GM03348 (cell line): ENCODE results near the gene NR1D1.

Experiments
- DNase-seq: peaks from one replicate; pipeline ENCODE4 v3.0.0; 2012; ENCODE audit warnings: low spot score

NR1D1 gene

GRCh38 chr17:40111221-40112128 is 11.1 kb upstream of the NR1D1 start:
- peak; percentile 88 for DNase-seq

DNA sequence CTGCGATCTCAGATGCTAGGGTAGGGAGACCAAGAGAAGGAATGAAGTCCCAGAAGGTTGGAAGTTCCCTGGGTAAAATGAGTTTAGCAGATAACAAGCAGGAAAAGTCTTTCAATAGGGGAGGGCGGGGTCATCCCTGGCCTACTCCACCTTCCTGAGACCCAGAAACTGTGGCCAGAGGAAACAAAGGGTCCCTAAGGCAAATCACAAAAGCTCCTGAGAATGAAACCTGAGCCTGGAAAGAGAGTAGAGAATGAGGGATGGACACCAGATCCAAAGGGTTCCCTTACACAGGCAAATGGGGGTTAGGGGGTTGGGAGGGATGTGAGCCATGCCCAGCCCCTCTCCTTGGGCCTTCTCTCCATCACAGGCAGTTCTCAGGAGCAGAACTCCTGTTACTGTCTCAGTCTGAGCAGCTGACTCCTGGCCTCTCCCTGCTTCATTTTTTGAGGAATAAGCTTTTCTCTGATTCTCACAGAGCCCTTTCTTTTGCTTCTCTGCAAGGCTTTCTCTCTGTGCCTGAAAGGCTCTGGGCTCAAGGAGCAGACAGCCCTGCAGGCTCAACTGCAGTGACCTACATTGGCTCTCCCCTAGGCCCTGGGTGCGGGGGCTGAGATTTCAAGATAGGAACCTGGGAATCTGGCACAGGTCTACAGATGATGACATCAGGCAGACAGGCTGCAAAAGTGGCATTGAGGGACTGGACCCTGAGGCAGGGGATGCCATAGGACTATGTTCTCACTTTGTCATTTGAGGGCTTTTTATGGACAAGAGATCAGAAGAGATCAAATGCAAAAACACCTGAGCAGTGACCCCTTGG is 9.8 kb upstream of the NR1D1 start:
- no peak for DNase-seq

- no peak for DNase-seq
Observed at GRCh38 chr17:40108970-40109824, 8.8 kb upstream of the NR1D1 start.

DNA sequence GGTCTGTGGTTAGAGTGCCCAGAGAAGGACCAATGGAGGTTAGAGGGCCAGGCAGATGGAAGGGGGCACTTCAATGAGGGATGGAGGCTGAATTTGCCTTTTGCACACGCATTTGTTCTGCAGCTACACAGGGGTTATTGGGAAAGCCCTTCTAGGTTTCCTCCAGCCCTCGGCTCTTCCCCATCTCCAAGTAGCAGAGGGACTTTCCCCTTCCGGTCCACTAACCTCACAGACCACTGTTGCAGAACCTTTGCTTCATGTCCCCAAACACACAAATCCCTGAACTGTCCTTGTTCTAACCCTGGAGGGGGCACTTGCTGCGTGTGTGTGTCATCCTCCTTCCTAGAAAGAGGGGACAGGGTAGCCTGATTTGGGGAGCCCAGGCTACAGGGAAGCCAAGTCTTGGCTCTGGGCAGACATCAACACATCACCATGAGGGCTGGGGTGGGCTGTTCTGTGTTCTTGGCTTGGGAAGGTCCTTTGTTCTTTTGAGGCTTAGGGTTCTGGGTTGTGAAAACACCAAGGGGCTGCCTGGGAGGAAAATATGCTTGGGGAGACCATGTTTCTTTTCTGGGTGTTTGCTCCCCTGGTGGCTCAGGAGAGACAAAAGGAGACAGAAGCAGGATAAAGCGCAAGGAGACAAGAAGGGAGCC is 7.3 kb upstream of the NR1D1 start:
- DNase-seq, result no peak

GRCh38 chr17:40106760-40107521 is 6.6 kb upstream of the NR1D1 start:
- DNase-seq, result no peak

GRCh38 chr17:40105861-40106759 is 5.7 kb upstream of the NR1D1 start:
- no peak for DNase-seq

DNA sequence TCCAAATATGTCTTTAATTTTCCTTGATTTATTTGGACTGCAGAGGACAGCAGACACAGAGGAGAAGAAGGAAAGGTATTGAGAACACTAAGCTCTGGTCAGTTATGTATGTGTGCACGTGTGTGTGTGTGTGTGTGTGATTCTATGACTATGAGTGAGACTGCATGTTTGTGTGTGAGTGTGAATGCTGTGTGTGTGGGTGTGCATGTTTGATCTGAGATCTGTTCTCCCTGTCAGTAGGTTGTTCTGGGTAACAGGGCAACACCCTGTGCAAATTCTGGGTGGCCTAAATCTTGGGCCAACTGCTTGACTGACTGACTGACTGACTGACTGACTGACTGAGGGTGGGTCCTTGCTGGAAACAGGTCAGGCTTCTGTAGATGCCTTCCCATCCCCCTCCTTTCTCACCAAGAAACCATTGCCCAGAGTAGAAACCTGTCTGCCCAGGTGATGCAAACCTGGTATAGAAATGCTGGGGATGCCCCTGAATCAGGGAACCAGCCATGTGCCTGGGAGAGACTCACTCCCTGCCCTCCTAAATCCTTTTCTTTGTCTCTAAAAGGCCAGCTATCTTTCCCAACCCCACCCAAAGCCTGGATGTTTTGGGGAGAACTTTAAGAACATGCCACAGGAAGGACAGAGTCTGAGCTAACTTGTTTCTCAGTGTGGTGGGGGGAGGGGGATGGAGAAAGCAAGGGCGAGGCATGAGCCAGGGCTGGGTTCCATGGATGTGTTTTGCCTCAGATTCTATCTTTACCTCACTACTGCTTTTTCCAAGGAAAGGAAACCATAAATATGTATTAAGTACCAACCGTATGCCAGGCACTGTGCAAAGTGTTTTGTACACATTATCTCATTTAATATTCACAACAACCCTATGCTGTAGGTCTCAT is 4.5 kb upstream of the NR1D1 start:
- no peak for DNase-seq

DNA sequence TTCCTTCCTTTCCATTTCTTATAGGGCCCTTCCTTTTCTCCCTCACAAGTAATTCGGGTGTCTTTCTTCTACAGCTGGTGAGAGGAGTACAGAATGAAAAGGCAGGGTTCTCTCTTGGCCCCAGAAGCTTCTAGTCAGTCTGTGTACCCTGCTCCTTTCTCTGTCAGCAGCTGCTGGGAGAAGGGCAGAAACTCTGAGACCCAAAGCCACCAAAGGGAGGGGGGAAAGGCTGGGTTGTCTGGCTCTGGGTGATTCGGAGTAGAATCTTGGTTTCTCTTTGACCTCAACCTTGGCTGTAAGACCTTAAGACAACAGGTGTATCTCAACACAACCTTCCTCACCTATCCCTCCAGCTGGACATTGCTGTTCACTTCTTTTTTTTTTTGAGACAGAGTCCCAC is 3.3 kb upstream of the NR1D1 start:
- no peak for DNase-seq

- DNase-seq, result no peak
Observed at GRCh38 chr17:40103071-40103661, 2.8 kb upstream of the NR1D1 start.

DNA sequence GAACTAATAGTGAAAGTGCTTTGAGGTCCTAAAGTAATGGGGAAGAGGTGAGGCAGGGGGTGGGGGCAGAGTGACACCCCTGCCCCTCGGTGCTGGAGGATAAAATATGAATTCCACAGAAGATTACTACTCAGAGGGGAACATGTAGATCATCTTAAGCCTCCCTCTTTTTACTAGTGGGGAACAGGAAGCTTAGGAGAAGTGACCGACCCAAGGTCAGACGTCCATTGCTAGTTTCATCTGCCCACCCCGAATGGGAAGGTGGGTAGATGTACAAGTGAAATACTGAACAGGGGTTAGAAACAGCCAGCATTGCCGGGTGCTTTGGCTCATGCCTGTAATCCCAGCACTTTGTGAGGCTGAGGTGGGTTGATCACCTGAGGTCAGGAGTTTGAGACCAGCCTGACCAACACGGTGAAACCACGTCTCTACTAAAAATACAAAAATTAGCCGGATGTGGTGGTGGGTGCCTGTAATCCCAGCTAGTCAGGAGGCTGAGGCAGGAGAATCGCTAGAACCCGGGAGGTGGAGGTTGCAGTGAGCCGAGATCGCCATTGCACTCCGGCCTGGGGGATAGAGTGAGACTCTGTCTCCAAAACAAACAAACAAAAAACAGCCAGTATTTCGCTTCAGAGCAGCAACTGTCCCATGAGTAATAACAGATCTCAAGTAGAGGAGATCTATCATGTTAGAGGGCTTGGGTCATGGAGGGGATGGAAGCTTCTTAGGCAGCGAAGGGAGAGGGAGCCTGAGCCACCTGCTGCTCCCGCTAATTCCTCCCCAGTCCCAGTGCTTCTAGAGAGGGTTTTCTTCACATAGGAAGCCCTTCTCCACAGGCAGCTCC is 1.2 kb upstream of the NR1D1 start:
- DNase-seq, result no peak

GRCh38 chr17:40100669-40101366 is 429 bp upstream of the NR1D1 start:
- peak; percentile 97 for DNase-seq

DNA sequence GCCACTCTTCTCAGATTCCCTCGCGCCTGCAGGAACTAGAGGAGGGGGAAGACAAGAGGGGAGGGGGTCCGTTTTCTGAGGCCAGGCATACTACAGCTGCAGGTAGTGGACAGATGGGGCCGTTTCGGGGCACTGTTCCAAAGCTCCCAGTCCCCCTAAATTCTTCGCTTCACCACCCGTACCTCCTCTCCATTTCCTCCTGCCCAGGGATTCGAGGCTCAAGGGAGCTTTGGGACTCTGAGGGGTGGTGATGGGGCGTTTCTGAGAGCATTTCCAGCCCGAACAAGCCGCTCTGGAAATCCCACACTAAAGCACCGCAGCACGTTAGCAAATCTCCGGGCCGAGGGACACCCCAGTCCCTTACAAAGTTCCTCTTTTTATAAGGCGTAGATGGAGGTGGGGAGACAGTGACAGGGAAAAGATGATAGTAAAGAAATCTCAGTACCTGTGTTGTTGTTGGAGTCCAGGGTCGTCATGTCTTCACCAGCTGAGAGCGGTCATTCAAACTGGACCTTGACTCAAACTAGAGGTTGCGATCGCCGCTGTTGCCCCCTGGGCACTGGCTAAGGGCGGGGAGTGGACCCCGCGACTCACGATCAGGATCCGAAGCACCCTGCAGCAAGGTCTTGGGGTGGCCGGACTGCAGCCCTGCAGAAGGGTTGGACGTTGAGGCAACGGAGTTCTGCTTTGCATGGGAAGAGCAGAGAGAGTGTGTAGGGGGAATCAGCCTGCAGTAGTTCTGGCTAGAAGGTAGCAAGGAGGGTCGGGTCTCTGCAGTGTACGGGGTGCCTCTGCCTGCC is 570 bp downstream of the NR1D1 start:
- DNase-seq, result no peak

- peak; percentile 97 for DNase-seq
Observed at GRCh38 chr17:40098846-40099618, 1.4 kb downstream of the NR1D1 start.

DNA sequence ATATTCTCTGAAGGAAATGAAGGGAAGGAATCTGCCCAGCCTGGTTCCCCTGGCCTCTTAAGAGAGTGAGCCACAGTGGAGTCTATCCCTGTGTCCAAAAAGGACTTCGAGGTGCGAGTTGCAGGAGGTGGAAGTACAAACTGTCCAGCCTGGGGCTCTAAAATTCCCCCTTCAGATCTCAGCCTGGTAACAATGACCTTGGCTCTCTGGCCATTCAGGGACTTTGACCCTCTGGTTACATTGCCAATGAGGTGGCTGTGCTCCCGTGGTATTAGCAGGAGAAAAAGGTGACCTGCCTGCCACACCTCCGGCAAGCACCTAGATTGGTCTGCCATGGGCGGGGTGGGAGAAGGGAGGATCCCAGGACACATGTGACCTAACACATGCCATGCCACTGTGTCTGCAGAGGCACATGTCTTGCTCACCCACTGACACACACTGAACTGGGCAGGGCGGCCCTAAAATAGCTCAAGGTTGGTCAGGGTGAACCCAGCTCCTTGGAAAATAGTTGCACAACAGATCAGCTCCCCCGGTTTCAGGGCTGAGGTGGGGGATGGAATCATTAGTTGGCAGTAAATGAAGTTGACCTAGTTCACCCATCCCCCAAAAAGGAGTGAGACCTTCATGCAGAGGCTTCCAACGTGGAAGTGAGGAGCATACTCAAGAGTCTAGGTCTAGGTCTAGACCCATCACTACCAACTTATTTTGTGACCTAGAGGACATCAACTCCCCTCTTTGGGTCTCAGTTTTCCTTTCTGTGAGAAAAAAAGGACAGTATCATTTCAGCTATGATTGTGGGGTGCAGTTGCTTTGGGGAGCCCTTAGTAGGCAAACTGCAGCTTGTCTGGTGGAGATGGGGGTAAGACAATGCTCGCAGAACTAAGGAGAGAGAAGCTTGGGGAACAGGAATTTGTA is 2.2 kb downstream of the NR1D1 start:
- DNase-seq, result peak; percentile 66
